Thyroid gland (tissue), 4 donors: ENCODE results near the gene STX5.

Experiments used
- POLR2A ChIP-seq, 2 donors: fragments of 450-650 bp; IDR thresholded peaks; one replicate each; pipeline ENCODE4 v1.6.1; 2017; ENCODE audit warnings: antibody characterized with exemption in 2 of 2, mild to moderate bottlenecking in 2 of 2, moderate library complexity in 1 of 2
- TF ChIP-seq, protein P1 (sequence below), 6 experiments: fragments of 200-600 bp in 3 of 6; fragments of 450-650 bp in 3 of 6; sonication (generic) in 3 of 6; IDR thresholded peaks; one replicate each; pipeline ENCODE4 v1.5.1; 2016 to 2019; ENCODE audit warnings: antibody characterized with exemption in 6 of 6, mild to moderate bottlenecking in 2 of 6, inconsistent platforms in 1 of 6, moderate library complexity in 1 of 6

- peak in 1 of 2 donors; percentile 5 for TF ChIP-seq POLR2A (IDR thresholded peaks at IDR 0.05)
- TF ChIP-seq, protein P1, sequence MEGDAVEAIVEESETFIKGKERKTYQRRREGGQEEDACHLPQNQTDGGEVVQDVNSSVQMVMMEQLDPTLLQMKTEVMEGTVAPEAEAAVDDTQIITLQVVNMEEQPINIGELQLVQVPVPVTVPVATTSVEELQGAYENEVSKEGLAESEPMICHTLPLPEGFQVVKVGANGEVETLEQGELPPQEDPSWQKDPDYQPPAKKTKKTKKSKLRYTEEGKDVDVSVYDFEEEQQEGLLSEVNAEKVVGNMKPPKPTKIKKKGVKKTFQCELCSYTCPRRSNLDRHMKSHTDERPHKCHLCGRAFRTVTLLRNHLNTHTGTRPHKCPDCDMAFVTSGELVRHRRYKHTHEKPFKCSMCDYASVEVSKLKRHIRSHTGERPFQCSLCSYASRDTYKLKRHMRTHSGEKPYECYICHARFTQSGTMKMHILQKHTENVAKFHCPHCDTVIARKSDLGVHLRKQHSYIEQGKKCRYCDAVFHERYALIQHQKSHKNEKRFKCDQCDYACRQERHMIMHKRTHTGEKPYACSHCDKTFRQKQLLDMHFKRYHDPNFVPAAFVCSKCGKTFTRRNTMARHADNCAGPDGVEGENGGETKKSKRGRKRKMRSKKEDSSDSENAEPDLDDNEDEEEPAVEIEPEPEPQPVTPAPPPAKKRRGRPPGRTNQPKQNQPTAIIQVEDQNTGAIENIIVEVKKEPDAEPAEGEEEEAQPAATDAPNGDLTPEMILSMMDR (IDR thresholded peaks at IDR 0.05), result no peak
Observed at GRCh38 chr11:62879235-62879978, 47.6 kb upstream of the STX5 start.
